ENCODE measurements around the gene CCDC197.

Gene CCDC197

DNA sequence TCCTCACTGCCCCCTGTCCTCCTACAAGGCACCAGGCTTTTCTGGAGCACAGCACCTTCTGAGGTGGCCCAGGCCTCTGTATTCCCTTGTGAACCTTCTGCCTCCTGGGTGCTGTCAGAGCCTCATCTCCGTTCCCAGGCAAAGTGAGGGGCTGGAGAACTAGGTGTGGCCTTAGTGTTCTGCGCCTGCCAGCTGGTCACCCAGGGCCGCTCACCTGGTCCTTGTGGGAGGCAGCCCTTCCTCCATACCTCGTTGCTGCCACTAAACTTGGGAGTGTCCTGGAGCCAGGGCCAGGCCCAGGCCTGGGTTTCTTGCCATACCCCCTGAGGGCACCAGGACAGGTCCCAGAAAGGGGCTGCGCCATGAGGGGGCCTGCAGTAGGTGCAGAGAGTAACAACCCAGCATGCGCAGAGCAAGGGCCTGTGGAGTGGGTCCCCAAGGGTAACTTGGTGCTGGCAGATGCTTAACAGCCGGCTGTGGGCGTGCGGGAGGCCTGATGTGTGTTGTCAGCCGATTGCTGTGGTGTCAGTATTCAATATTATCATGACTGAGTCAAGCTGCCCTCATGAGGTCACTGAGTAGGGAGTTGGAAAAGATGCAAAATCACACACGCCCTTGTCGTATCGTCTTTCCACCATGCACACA is 46.1 kb downstream of the CCDC197 start:
- DNase-seq (ENCODE audit: low read depth in 3 of 3), result no peak

DNA sequence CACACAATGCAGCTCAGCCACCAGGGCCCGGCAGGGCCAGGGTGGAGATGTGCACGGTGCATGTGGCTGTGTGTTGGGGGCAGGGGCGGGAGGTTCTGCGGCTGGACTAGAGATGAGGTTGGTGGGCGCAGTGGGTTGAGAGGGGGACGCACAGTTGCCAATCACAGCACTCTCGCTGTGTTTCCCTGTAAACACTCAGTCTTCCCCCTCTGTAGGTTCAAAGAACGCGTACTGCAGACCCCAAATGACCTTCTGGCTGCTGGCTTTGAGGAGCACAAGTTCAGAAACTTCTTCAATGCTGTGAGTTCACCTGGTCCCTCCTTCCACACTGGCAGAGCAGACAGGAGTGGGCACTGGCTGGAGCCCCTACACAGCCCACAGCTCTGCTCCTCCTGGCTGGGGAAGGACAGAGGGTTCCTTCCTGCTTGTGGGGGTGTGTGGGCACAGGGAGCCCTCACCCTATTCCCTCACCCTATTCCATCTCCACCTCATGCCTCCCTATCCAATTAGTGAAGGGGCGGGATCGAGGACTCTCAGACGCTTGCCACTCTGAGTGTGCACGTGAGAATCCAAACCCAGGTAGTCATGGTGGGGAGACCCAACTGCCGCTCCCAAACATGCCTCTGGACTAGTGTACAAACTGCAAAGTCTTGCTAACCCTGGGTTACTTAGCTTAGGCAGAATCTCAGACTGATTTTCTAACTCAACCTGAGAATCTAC is 46.8 kb downstream of the CCDC197 start:
- no peak for DNase-seq (ENCODE audit: low read depth in 3 of 3)

DNA sequence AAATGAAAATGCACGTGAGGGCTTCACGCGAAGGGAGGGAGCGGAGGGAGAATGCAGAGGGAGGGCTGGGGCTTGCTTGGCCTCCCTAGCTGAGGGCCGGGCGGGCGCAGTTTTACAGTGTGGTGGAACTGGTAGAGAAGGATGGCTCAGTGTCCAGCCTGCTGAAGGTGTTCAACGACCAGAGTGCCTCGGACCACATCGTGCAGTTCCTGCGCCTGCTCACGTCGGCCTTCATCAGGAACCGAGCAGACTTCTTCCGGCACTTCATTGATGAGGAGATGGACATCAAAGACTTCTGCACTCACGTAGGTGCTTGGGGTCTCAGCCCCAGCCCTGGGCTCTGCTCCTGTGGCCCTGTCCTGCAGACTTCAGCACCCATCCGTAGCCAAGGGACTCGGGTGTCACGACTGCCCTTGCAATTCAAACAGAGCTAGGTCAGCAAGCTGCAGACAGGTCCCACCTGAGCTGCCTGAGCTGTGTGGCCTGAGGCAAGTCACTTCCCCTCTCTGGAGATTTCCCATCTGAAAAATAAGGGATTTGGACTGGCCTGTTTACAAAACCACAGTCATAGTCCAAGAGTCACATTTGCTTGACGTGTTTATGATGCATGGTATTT is 47.5 kb downstream of the CCDC197 start:
- no peak for DNase-seq (ENCODE audit: low read depth in 3 of 3)

DNA sequence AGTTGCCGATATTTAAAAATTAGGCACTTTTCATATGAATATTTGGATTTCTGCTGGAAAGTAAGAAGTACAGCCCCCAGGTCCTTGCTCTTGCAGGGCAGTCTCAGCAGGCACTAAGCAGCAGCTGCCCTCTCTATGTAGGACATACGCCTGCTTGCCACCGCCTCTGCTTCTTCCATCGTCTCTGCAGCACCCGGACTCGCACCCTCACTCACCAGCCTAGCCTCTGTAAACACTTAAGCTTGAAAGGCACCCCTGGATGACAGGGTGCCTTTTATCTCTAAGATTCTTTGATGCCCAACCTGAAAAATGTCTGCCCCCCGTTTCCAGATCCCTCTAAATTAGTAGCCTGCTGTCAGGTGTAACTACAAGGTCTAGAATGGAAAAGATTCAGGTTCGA is 48.0 kb downstream of the CCDC197 start:
- no peak for DNase-seq (ENCODE audit: low read depth in 3 of 3)

DNA sequence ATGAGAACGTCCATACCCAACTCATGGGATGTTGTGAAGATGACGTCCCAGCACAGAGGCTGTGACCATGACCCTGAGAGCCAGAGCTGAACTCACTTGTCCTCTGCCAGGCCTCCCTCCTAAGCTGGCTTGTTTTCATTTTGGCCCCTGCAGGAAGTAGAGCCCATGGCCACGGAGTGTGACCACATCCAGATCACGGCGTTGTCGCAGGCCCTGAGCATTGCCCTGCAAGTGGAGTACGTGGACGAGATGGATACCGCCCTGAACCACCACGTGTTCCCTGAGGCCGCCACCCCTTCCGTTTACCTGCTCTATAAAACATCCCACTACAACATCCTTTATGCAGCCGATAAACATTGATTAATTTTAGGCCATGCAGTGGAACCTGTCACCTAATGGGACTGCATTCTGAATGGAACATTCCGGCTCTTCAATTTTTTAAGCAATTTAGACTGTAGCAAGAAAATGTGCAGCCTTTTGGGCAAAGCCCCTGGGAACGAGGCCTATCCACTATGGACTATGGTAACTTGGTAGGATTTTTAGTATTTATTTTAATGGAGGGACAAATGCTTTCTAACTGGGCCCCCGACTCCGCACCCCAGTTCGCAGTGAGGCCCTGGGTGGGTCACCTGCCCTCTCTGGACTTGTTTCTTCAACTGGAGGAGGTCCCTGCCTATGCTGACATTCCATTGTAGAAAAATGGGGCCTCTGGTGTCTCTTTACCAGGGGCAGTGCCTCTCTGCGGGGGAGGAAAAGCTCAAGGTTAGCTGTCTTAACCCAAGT is 48.7 kb downstream of the CCDC197 start:
- DNase-seq (ENCODE audit: low read depth in 3 of 3), result no peak

DNA sequence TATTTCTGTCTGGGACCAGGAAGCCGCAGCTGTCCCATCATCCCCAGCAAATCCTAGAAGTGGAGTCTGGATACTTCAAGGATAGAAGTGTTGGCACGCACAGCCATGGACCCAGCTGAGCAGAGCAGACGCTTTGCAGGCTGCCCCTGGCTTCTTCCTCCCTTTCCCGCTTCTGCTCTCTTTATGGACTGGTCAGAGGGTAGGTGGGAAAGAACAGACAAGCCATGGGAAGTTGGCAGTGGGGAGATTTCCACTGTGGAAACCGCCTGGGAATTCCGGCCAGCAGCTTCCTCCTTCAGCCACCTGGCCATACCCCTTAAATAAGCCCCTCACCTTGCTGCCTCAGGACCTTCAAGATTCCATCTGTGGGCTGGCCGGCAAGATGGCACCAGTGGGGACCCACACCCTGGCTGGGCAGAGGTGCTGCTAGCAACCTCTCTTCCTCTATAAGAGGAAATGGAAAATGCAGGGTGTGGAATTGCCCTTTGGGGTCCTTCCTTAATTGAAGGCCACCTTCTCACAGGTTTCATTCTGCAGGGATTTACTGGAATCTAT is 49.7 kb downstream of the CCDC197 start:
- DNase-seq (ENCODE audit: low read depth in 3 of 3), result no peak

DNA sequence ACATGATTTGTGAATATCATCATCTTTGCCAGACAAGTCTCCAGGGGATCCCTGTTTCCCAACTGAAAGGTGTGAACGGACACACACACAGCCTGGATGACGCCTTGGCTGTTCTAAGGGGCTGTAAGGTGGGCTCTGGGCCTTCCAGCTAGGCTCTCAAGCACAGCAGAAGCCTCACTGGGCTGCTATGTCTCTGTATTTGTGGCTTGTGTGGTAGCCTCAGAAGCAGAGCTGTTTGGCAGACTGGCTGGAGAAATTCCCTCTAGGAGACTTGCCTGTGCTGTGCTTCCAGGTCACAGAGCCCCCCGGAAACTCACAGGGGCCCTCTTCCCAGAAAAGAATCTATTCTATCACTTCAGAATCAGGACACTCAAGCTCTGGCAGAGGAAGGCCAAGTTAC is 50.5 kb downstream of the CCDC197 start:
- no peak for DNase-seq (ENCODE audit: low read depth in 3 of 3)

DNA sequence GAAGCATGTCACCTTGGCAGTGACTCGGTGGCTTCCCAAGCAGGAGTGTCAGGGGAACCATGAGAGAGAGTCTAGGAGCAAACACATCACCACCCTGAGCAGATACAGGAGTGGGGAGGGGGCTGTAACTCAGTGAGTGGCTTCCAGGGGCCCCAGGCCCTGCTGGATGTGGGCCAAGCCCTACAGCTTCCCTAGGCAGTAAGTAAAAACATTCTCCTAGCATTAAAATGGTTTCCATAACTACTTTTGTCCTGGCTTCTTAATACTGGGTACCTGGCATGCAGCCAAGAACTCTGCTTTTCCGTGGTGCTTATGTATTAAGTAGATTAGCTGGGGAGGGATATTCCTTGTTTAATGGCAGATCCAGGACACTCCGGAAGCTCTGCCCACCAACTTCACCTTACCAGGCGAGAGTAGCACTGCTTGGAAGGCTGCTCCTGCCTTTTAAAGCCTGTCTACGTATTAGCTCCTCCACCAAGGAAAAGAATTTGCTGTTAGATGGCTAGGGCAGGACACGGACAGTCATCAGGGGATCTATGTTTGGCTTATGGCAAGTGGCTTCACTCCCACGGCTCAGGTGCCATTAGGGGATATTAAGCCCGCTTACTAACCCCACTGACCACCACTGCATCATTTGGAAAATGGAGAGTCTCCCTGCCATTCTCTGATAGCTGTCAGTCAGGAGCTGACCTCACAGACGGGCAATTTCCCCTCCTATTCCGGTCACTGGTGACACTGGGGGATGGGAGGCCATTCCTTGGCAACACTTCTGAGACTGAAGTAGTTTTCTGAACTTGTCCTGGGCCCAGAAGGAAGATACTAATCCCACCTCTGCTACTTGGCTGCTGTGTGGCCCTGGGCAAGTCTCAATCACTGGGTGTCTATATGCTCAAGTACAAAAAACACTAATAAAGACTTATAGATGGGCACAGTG is 51.9 kb downstream of the CCDC197 start:
- DNase-seq (ENCODE audit: low read depth in 3 of 3), result no peak

DNA sequence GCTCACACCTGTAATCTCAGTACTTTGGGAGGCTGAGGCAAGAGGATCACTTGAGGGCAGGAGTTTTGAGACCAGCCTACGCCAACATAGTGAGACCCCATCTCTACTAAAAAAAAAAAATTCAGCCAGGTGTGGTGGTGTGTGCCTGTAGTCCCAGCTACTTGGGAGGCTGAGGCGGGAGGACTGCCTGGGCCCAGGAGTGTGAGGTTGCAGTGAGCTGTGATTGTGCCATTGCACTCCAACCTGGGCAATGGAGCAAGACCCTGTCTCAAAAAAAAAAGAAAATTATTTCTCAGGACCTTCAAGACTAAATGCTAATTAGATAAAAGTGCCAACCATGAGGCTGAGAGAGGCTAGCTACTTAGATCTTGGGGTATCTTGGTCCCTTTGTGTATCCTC is 52.5 kb downstream of the CCDC197 start:
- DNase-seq (ENCODE audit: low read depth in 3 of 3), result no peak

DNA sequence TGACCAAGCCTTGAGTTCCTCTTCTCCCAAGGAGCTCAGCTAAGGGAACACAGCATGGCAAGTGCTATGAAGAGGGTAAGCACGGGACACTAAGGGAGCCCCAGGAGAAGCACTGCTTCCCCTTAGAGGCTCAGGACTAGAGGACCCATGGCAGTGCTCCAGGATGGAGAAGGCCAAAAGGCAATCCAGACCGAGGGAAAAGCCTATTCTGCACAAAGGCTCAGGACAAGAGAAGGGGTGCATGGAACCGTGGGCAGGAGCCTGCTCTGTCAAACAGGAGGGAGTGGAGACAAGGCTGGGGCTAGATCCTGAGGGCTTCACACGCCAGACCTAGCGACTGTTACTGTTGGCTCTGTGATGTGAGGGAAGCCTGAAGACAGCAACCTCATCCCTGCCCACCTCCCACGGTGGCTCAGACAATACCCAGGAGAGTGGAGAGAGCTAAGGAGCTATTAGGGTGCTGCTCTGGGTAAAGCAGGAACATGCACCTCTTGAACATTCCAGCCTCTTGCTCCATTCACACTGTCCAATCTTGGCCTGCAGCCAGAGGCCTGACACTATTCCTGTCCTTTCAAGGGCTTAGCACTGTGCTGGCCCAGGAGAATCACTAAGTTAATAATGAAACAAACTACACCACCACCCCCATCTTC is 53.3 kb downstream of the CCDC197 start:
- DNase-seq (ENCODE audit: low read depth in 3 of 3), result no peak

DNA sequence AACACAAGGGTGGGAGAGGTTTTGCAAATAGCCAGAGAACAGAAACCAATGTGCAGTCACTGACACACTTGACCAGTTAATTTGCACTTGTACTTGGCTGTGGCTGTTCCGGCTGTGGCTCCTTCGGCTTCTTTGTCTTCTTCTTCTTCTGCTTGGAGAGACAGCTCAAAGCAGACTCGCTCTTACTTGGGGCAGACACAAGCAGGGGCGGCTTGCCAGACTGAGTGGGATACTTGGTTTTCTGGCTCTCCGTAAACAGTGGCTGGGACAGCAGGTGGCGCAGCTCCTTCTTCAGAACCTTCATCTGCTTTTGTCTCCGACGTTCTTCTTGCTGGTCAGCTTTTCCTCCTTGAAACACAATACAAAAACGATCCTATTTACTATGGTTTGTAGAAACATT is 54.0 kb downstream of the CCDC197 start:
- DNase-seq (ENCODE audit: low read depth in 3 of 3), result no peak

DNA sequence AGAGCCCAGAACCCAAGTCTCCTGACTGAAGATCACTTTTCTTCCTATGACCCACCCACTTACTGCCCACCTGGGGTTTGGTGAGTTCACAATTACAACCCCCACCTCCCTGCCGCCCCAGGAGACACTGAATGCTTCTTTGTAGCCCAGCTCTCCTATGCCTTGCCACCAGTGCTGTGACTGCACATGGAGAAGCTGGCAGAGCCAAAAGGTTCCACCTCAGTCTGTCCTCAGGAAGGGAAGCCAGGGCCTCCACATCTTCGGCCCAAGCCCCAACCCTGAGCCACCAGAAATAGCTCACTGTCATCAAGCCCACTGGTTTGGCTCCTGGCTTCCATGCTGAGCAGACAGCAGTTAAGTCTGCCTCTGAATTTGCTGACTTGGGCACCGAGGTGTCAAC is 54.7 kb downstream of the CCDC197 start:
- no peak for DNase-seq (ENCODE audit: low read depth in 3 of 3)

DNA sequence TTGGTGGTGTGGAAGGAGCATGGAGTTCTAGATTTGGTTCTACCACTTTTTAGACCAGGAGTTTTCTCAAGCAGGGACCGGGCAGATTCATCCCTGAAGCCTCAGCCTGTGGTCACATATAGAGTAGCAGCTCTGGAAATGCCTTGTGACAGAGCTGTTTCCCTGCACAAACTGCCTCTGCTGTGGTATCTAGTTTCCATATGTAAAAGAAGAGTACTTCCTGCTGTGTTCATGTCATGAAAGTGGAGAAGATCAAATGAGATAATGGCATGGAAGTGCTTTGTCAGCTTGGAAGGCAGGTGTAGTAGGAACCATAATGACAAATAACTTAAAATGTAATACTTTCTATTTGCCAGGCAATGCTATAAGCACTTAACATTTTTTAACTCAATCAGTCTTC is 55.1 kb downstream of the CCDC197 start:
- DNase-seq (ENCODE audit: low read depth in 3 of 3), result no peak

DNA sequence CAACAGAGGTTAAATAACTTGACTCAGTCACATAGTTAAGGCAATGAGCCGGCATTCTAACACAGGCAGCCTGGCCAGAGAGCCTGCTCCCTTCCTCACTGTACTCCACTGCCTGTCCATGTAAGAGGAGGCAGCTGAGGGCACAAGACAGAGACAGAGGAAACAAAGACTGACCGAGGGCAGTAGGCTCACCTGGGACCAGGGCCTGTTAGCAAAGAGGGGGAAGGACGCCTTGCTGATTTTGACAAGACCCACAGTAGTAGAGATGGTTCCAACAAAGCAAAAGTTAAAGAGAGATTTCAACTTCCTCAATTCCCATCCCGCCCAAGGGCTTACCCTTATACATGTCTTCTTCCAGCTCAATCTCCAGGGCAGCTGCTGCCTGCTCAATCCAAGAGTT is 55.6 kb downstream of the CCDC197 start:
- DNase-seq (ENCODE audit: low read depth in 3 of 3), result no peak

DNA sequence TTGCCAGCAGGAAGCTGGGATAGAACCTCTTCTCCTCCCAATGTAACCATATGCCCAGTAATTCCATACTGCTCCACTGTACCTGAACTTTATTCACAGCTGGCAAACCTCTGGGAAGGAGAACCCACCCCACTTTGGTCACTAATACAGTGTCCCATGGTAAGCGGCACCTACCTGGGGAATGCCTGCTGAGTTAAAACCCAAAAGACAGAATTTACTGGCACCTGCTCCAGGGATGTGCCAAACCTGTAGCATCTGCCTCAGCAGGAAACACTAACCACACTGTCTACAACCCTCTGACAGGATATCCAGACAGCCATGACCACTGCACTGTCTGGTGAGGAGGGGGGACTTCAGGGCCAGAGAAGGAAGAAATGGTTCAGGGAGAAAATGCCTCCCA is 57.3 kb downstream of the CCDC197 start:
- DNase-seq (ENCODE audit: low read depth in 3 of 3), result no peak

DNA sequence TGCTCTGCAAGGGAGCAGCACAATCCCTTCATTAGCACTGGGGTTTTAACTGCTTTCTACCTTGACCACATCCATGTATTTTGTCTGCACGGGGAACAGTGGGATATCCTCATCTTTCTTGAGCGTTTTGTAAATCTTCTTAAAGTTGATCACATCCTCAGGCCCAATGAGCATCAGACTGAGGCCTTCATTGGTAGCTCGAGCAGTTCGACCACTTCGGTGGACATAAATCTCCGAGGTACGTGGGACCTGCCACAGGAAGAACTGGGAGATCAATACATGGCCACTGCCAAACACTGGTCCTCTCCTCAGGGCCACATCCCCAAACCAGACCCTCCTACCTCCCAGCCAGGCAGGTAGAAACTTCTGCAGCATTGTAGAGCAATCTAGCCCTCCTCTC is 57.8 kb downstream of the CCDC197 start:
- DNase-seq (ENCODE audit: low read depth in 3 of 3), result no peak

DNA sequence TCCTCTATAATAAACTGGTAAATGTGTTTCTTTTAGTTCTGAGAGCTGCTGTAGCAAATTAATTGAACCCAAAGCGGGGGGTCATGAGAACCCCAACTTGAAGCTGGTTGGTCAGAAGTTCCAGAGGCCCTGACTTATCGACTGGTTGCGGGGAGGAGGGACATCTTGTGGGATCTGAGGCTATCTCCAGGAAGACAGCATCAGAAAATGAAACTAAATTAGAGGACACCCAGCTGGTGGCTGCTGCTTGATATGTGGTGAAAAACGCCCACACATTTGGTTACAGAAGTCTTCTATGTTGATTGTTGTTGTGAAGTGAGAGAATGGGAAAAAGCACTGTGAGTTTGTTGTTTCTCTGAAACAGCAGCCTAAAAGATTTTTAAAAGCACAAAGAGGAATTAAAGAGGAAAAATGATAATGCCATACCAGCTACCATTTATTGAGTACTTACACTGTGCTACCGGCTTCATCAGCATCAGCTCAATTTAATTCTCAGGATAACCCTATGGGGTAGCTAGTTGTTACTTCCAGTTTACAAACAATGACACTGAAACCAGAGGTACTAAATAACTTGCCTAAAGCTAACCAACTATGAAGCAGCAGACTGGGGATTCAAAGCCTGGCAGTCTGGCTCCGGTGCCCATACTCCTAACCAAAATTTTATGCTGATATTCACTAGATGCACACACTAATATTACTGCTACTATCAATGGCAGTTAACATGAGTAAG is 59.6 kb downstream of the CCDC197 start:
- no peak for DNase-seq (ENCODE audit: low read depth in 3 of 3)

DNA sequence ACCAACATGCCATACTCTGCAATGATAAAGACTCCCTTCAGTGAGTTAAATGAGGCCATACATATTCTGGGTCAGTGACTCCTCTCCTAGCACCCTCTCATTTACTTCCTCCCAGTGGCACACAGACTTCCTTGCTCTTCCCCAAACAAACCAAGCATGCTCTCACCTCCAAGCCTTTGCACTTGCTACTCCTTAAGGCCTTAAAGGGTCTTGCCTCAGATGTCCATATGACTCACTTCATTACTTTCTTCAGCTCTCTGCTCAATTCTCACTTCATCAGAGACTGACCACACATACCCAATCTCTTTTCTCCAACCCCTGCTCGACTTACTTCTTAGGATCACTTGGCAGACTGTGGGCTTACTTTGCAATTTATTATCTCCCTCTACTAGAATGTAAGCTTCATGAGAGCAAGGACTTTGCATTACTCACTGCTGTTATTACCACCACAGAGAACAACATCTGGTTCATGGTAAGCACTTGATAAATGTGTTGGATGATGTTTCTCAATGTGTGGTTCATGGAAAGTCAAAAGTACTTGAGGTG is 61.1 kb downstream of the CCDC197 start:
- DNase-seq (ENCODE audit: low read depth in 3 of 3), result no peak
